MM.1S (cell line): Measurements from ENCODE around the gene LTBP1.

Experiments
- DNase-seq: peaks from one replicate; pipeline ENCODE4 v3.0.0-alpha.2; 2015
- H2AFZ ChIP-seq: fragments of 300-600 bp; sonication (generic); 2 replicates; pipeline ENCODE4 v1.6.0; 2016; ENCODE audit warnings: antibody characterized with exemption, low read length
- H3F3A ChIP-seq: fragments of 300-600 bp; sonication (generic); 2 replicates; pipeline ENCODE4 v1.6.1; 2016; ENCODE audit warnings: mild to moderate bottlenecking, antibody characterized with exemption, low read length, moderate library complexity, mixed read lengths; ENCODE audit not compliant: insufficient read depth
- H3K27ac ChIP-seq: fragments of 300-600 bp; sonication (generic); 2 replicates; pipeline ENCODE4 v1.5.1; 2016; ENCODE audit warnings: mild to moderate bottlenecking, low read length
- H3K27me3 ChIP-seq: fragments of 300-600 bp; sonication (generic); replicated peaks from 2 replicates; pipeline ENCODE4 v1.6.0; 2016; ENCODE audit warnings: low read length; ENCODE audit not compliant: insufficient read depth
- H3K36me3 ChIP-seq: fragments of 300-600 bp; sonication (generic); replicated peaks from 2 replicates; pipeline ENCODE4 v1.6.1; 2016; ENCODE audit warnings: mild to moderate bottlenecking, low read length, mixed read lengths; ENCODE audit not compliant: insufficient read depth
- H3K4me1 ChIP-seq: fragments of 300-600 bp; sonication (generic); 2 replicates; pipeline ENCODE4 v1.6.1; 2016; ENCODE audit warnings: low read length, mixed read lengths
- H3K4me2 ChIP-seq: fragments of 300-600 bp; sonication (generic); 2 replicates; pipeline ENCODE4 v1.6.0; 2016; ENCODE audit warnings: low read depth, low read length
- H3K4me3 ChIP-seq: fragments of 300-600 bp; sonication (generic); 2 replicates; pipeline ENCODE4 v1.5.1; 2016; ENCODE audit warnings: low read length, mixed read lengths
- H3K79me2 ChIP-seq: fragments of 300-600 bp; sonication (generic); 2 replicates; pipeline ENCODE4 v1.6.1; 2016; ENCODE audit warnings: mixed run types, low read length, mixed read lengths
- H3K9ac ChIP-seq: fragments of 300-600 bp; sonication (generic); 2 replicates; pipeline ENCODE4 v1.6.1; 2016; ENCODE audit warnings: low read length, mixed read lengths
- H3K9me2 ChIP-seq: fragments of 300-600 bp; sonication (generic); replicated peaks from 2 replicates; pipeline ENCODE4 v1.6.1; 2016; ENCODE audit warnings: mild to moderate bottlenecking, low read length, mixed read lengths; ENCODE audit not compliant: insufficient read depth
- H3K9me3 ChIP-seq: fragments of 300-600 bp; sonication (generic); replicated peaks from 2 replicates; pipeline ENCODE4 v1.6.1; 2016; ENCODE audit warnings: mild to moderate bottlenecking, low read length, mixed read lengths; ENCODE audit not compliant: insufficient read depth
- H4K20me1 ChIP-seq: fragments of 300-600 bp; sonication (generic); 2 replicates; pipeline ENCODE4 v1.6.1; 2016; ENCODE audit warnings: mild to moderate bottlenecking, low read length, moderate library complexity, mixed read lengths; ENCODE audit not compliant: insufficient read depth
- EZH2 ChIP-seq: fragments of 300-600 bp; sonication (generic); optimal IDR thresholded peaks from 2 replicates; pipeline ENCODE3; 2017; ENCODE audit warnings: low read depth, mild to moderate bottlenecking, antibody characterized with exemption, low read length, mixed read lengths
- EZH2phosphoT487 ChIP-seq: fragments of 300-600 bp; sonication (generic); IDR thresholded peaks from 2 replicates; pipeline ENCODE4 v1.6.1; 2018; ENCODE audit warnings: antibody characterized with exemption, low read length
- TF ChIP-seq, protein P1 (sequence below): fragments of 300-600 bp; sonication (generic); IDR thresholded peaks from 2 replicates; pipeline ENCODE4 v1.5.1; 2016; ENCODE audit warnings: antibody characterized with exemption, low read length, mixed read lengths

LTBP1 gene

DNA sequence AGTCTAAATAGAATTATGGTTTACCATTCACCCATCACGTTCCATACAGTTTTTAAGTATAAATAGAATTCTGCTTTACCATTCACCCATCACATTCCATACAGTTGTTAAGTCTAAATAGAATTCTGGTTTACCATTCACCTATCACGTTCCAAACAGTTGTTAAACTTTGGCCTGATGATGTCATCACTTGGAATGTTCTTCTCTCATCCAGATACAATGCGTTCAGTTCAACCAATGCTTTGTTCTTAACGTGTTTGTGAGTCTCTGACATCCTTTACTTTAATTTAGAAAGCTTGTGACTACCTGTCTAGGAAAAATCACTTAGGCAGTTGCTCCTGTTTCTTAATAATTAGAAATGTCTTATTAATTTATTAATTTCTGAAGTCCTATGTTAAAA is 293.4 kb downstream of the LTBP1 start:
- Histone ChIP-seq H3K27ac (no peak overlapping the region), H3K36me3 (no peaks in the 10 kb centered on the region), H2AFZ (no peak overlapping the region), H3K4me3 (no peak overlapping the region), H3K9me3 (no peaks in the 10 kb centered on the region), H3K4me2 (no peak overlapping the region), H3F3A (no peaks in the 10 kb centered on the region), H3K27me3 (no peaks in the 10 kb centered on the region), H4K20me1 (no peaks in the 10 kb centered on the region), H3K79me2 (no peaks in the 10 kb centered on the region), H3K9ac (no peak overlapping the region), H3K9me2 (no peaks in the 10 kb centered on the region), H3K4me1 (no peaks in the 10 kb centered on the region)
- TF ChIP-seq EZH2phosphoT487 (no peak), EZH2 (no peak)
- TF ChIP-seq, protein P1, sequence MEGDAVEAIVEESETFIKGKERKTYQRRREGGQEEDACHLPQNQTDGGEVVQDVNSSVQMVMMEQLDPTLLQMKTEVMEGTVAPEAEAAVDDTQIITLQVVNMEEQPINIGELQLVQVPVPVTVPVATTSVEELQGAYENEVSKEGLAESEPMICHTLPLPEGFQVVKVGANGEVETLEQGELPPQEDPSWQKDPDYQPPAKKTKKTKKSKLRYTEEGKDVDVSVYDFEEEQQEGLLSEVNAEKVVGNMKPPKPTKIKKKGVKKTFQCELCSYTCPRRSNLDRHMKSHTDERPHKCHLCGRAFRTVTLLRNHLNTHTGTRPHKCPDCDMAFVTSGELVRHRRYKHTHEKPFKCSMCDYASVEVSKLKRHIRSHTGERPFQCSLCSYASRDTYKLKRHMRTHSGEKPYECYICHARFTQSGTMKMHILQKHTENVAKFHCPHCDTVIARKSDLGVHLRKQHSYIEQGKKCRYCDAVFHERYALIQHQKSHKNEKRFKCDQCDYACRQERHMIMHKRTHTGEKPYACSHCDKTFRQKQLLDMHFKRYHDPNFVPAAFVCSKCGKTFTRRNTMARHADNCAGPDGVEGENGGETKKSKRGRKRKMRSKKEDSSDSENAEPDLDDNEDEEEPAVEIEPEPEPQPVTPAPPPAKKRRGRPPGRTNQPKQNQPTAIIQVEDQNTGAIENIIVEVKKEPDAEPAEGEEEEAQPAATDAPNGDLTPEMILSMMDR = no peak
- no peak for DNase-seq

GRCh38 chr2:33241072-33241471 is 294.3 kb downstream of the LTBP1 start:
- Histone ChIP-seq H3K4me1 (no peaks in the 10 kb centered on the region), H3K36me3 (no peaks in the 10 kb centered on the region), H3K79me2 (no peaks in the 10 kb centered on the region), H3K27ac (no peak overlapping the region), H3K9me2 (no peaks in the 10 kb centered on the region), H3K4me3 (no peak overlapping the region), H4K20me1 (no peaks in the 10 kb centered on the region), H3K27me3 (no peaks in the 10 kb centered on the region), H2AFZ (no peak overlapping the region), H3F3A (no peaks in the 10 kb centered on the region), H3K4me2 (no peak overlapping the region), H3K9me3 (no peaks in the 10 kb centered on the region), H3K9ac (no peak overlapping the region)
- DNase-seq = no peak
- TF ChIP-seq, protein P1 = no peak
- TF ChIP-seq EZH2 = no peak
- TF ChIP-seq EZH2phosphoT487 = no peak

DNA sequence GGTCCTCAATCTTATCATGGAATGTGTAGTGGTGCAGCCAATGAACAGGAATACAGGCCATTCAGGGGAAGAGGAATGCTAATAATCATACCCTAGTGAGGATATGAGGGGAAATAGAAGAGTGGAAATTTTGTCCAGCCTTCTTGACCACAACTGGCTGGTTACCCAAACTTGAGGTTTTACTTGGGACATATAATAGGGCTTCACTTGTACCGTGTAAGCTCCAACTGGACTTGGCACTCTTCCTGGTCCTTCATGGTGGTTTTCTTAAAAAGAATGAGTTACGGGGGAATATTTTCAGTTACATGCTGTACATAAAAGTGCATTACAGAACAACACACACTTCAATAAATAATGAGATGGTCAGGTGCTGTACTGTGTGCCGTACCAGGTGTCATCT is 294.8 kb downstream of the LTBP1 start:
- Histone ChIP-seq H4K20me1 (no peaks in the 10 kb centered on the region), H3K9me2 (no peaks in the 10 kb centered on the region), H3K4me1 (no peaks in the 10 kb centered on the region), H3K9ac (no peak overlapping the region), H3K4me3 (no peak overlapping the region), H2AFZ (no peak overlapping the region), H3K79me2 (no peaks in the 10 kb centered on the region), H3K9me3 (no peaks in the 10 kb centered on the region), H3K4me2 (no peak overlapping the region), H3K27me3 (no peaks in the 10 kb centered on the region), H3F3A (no peaks in the 10 kb centered on the region), H3K36me3 (no peaks in the 10 kb centered on the region), H3K27ac (no peak overlapping the region)
- no peak for TF ChIP-seq EZH2
- no peak for TF ChIP-seq EZH2phosphoT487
- TF ChIP-seq, protein P1 = no peak
- DNase-seq = no peak
